Spleen (tissue), 11 donors: Measurements from ENCODE around the gene SMAD2. TPM values are rescaled to one million over a fixed set of nuclear protein-coding genes. Genes with fewer than 3 reads are reported as not detected.

ENCODE experiments used
- DNase-seq: peaks from one replicate; pipeline ENCODE4 v3.0.0-alpha.2; 2020
- H3K27ac ChIP-seq, 8 donors: fragments of 200-600 bp; sonication (generic) in 7 of 8; 1 replicate in 4 of 8; 2 replicates in 4 of 8; pipeline versions ENCODE4 v1.5.0 to v1.8.0; 2016 to 2021; ENCODE audit warnings: inconsistent platforms in 4 of 8, mild to moderate bottlenecking in 4 of 8, moderate library complexity in 1 of 8
- H3K27me3 ChIP-seq, 7 donors: fragments of 200-600 bp; sonication (generic) in 6 of 7; replicated peaks in 1 of 7; 1 replicate in 4 of 7; 2 replicates in 3 of 7; pipeline versions ENCODE4 v1.5.0 to v1.8.0; 2016 to 2021; ENCODE audit warnings: inconsistent platforms in 3 of 7, mild to moderate bottlenecking in 1 of 7
- H3K36me3 ChIP-seq, 6 donors: fragments of 200-600 bp; sonication (generic) in 5 of 6; 1 replicate in 4 of 6; 2 replicates in 2 of 6; pipeline versions ENCODE4 v1.5.0 to v1.8.0; 2016 to 2021; ENCODE audit warnings: inconsistent platforms in 2 of 6
- H3K4me1 ChIP-seq, 6 donors: fragments of 200-600 bp; sonication (generic) in 5 of 6; 1 replicate in 3 of 6; 2 replicates in 3 of 6; pipeline versions ENCODE4 v1.5.0 to v1.8.0; 2016 to 2021; ENCODE audit warnings: inconsistent platforms in 3 of 6
- H3K4me3 ChIP-seq, 8 donors: fragments of 200-600 bp; sonication (generic) in 7 of 8; 1 replicate in 4 of 8; 2 replicates in 4 of 8; pipeline versions ENCODE4 v1.5.0 to v1.8.0; 2016 to 2021; ENCODE audit warnings: inconsistent platforms in 4 of 8, mild to moderate bottlenecking in 4 of 8, moderate library complexity in 2 of 8
- H3K9me3 ChIP-seq, 8 donors: fragments of 200-600 bp; sonication (generic) in 7 of 8; 1 replicate in 4 of 8; 2 replicates in 4 of 8; pipeline versions ENCODE4 v1.5.0 to v1.8.0; 2016 to 2021; ENCODE audit warnings: inconsistent platforms in 4 of 8
- CTCF ChIP-seq, 11 experiments: fragments of 200-600 bp in 7 of 11; fragments of 450-650 bp in 4 of 11; sonication (generic) in 4 of 11; IDR thresholded peaks in 8 of 11; conservative IDR thresholded peaks in 3 of 11; 1 replicate in 7 of 11; 2 replicates in 4 of 11; pipeline versions ENCODE4 v1.4.0 to v1.8.0; 2016 to 2021; ENCODE audit warnings: antibody characterized with exemption in 11 of 11, inconsistent platforms in 4 of 11, mild to moderate bottlenecking in 1 of 11
- POLR2A ChIP-seq, 3 donors: fragments of 450-650 bp; IDR thresholded peaks; one replicate each; pipeline ENCODE4 v1.5.1; 2017; ENCODE audit warnings: antibody characterized with exemption in 3 of 3, mild to moderate bottlenecking in 1 of 3
- POLR2AphosphoS5 ChIP-seq, 3 donors: sonication (generic); formaldehyde crosslinking; IDR thresholded peaks; one replicate each; pipeline ENCODE4 v1.5.1; 2017; ENCODE audit warnings: antibody characterized with exemption in 3 of 3
- WGBS, 5 donors: extraction: QIAGEN DNeasy Blood & Tissue Kit in 3 of 5; methylation state at CpG; one replicate each; pipeline versions ENCODE4 v1.1.5 to v1.1.7; 2013 to 2018; 5-methylcytosine and 5-hydroxymethylcytosine counted together
- intact Hi-C: fragments of 100-400 bp; cut with DNase I; formaldehyde crosslinking; loops from one replicate; pipeline ENCODE4 v1.15.0; 2023; ENCODE audit warnings: low total_unique reads
- polyA plus RNA-seq, 3 donors: library from polyadenylated mRNA; stranded (reverse); fragments of 200-250 nt; gene quantifications; one replicate each; pipeline ENCODE4 v1.2.1, GENCODE V29; 2013
- total RNA-seq, 7 donors: library from RNA; depleted of rRNA in 3 of 7; stranded (reverse); fragments of >200 nt in 3 of 7; fragmentation: NEBNext Ultra II Directional in 4 of 7; extraction: Animal tissue kit (Norgen Biotek cat#: 25700) in 4 of 7; gene quantifications; one replicate each; pipeline versions ENCODE4 v1.1.0 to v1.2.1, GENCODE V29; 2016 to 2021
- donor health status: healthy with polysubstance abuse.
- donor health status: DM: no; HTN: no; CAD: no; lungs with moderate emphysema.
- donor health status: DM: no; HTN: no; CAD: no.
- donor health status: Bipolar disorder and iron deficiency.
- donor health status: healthy.
- donor health status: DM: no; HTN: no; CAD: no.
- donor health status: DM: yes; HTN: yes; CAD: no.

SMAD2 gene
- total and polyA plus RNA-seq, 10 donors, result 13.2 to 162 (median 94.0) TPM

GRCh38 chr18:47846431-47846830 lies 84.0 kb downstream of the SMAD2 start:
- Histone ChIP-seq H3K36me3 (peaks cover 0 to 87% (median 44%) of the 10 kb centered on the region in 6 donors), H3K4me1 (no peaks in the 10 kb centered on the region), H3K27ac (no peak overlapping the region), H3K9me3 (no peaks in the 10 kb centered on the region), H3K4me3 (no peak overlapping the region), H3K27me3 (no peaks in the 10 kb centered on the region)
- no peak for TF ChIP-seq POLR2A (IDR thresholded peaks at IDR 0.05)
- intact Hi-C loops, result no loop called here
- no peak for DNase-seq
- 94 to 99% (median 97%) methylated on average over 2 of the region's 2 CpGs for WGBS, 5 donors

- intact Hi-C loops, result no loop called here
- no peak overlapping the region for H3K4me3 ChIP-seq
- 94 to 98% (median 98%) methylated on average over 5 of the region's 5 CpGs for WGBS, 5 donors
Measured at GRCh38 chr18:47844828-47845498, 85.5 kb downstream of the SMAD2 start.

GRCh38 chr18:47842836-47843235 lies 87.6 kb downstream of the SMAD2 start:
- TF ChIP-seq POLR2AphosphoS5 (IDR thresholded peaks at IDR 0.05), result no peak
- H3K4me3 ChIP-seq, result no peak overlapping the region
- intact Hi-C loops, result no loop called here
- H3K27me3 ChIP-seq, result no peaks in the 10 kb centered on the region
- H3K36me3 ChIP-seq, result peaks cover 0 to 100% (median 58%) of the 10 kb centered on the region in 6 donors
- H3K4me1 ChIP-seq, result no peaks in the 10 kb centered on the region
- no peak overlapping the region for H3K27ac ChIP-seq
- WGBS, 5 donors, result 95 to 100% (median 96%) methylated on average over 1 of the region's 1 CpG
- no peaks in the 10 kb centered on the region for H3K9me3 ChIP-seq
- no peak for DNase-seq

More at GRCh38 chr18:47844828-47845498, 85.5 kb downstream of the SMAD2 start:
- Histone ChIP-seq H3K27me3 (no peaks in the 10 kb centered on the region), H3K9me3 (no peaks in the 10 kb centered on the region), H3K36me3 (peaks cover 0 to 97% (median 58%) of the 10 kb centered on the region in 6 donors), H3K27ac (no peak overlapping the region), H3K4me1 (no peaks in the 10 kb centered on the region)
- TF ChIP-seq POLR2AphosphoS5 (IDR thresholded peaks at IDR 0.05) (no peak), CTCF (IDR thresholded peaks at IDR 0.05 in 8 of 11, conservative IDR thresholded peaks at IDR 0.05 in 3 of 11) (no peak)
- no peak for DNase-seq

GRCh38 chr18:47838396-47838795 lies 92.1 kb downstream of the SMAD2 start:
- 96 to 98% (median 97%) methylated on average over 4 of the region's 4 CpGs for WGBS, 5 donors
- Histone ChIP-seq H3K36me3 (peaks cover 0 to 85% (median 43%) of the 10 kb centered on the region in 6 donors), H3K27me3 (no peaks in the 10 kb centered on the region), H3K27ac (no peak overlapping the region), H3K9me3 (no peaks in the 10 kb centered on the region), H3K4me3 (no peak overlapping the region), H3K4me1 (no peaks in the 10 kb centered on the region)
- no peak for TF ChIP-seq POLR2A (IDR thresholded peaks at IDR 0.05)
- TF ChIP-seq POLR2AphosphoS5 (IDR thresholded peaks at IDR 0.05), result no peak
- TF ChIP-seq CTCF (IDR thresholded peaks at IDR 0.05 in 8 of 11, conservative IDR thresholded peaks at IDR 0.05 in 3 of 11), result no peak
- no peak for DNase-seq
- intact Hi-C loops, result no loop called here

GRCh38 chr18:47832348-47832747 lies 98.1 kb downstream of the SMAD2 start:
- H3K4me3 ChIP-seq, result no peak overlapping the region
- DNase-seq, result no peak
- peaks cover 0 to 56% (median 4%) of the 10 kb centered on the region in 6 donors for H3K36me3 ChIP-seq
- no peak overlapping the region for H3K27ac ChIP-seq
- TF ChIP-seq CTCF (IDR thresholded peaks at IDR 0.05 in 8 of 11, conservative IDR thresholded peaks at IDR 0.05 in 3 of 11) (no peak), POLR2AphosphoS5 (IDR thresholded peaks at IDR 0.05) (no peak), POLR2A (IDR thresholded peaks at IDR 0.05) (no peak)
- WGBS, 5 donors, result 76 to 90% (median 86%) methylated on average over 1 of the region's 1 CpG
- H3K27me3 ChIP-seq, result no peaks in the 10 kb centered on the region
- intact Hi-C loops, result no loop called here
- no peaks in the 10 kb centered on the region for H3K4me1 ChIP-seq
- H3K9me3 ChIP-seq, result peaks cover 0 to 9% (median 0%) of the 10 kb centered on the region in 8 donors
